DND-41 (cell line): ENCODE results near the gene OR2C3.

Experiments used
- ATAC-seq: fragments of 200-7000 bp; cut with Tn5 transposase; 3 replicates; pipeline ENCODE4 v1.9.1; 2021; ENCODE audit warnings: low read depth; ENCODE audit not compliant: insufficient read depth
- DNase-seq: peaks from one replicate; pipeline ENCODE4 v3.0.0-alpha.2; 2020
- H2AFZ ChIP-seq: 2 replicates; pipeline ENCODE4 v1.6.0; 2012; ENCODE audit warnings: low read depth, low read length
- H3K27ac ChIP-seq: 2 replicates; pipeline ENCODE4 v1.5.1; 2012; ENCODE audit warnings: low read length, inconsistent platforms
- H3K27me3 ChIP-seq: fragments of 200-600 bp; sonication (generic); 2 replicates; pipeline ENCODE4 v1.6.0; 2012; ENCODE audit warnings: low read length, mild to moderate bottlenecking, inconsistent platforms; ENCODE audit not compliant: insufficient read depth, poor library complexity
- H3K36me3 ChIP-seq: 2 replicates; pipeline ENCODE4 v1.5.1; 2012; ENCODE audit warnings: low read length, inconsistent platforms; ENCODE audit not compliant: insufficient read depth
- H3K4me1 ChIP-seq: 2 replicates; pipeline ENCODE4 v1.5.1; 2012; ENCODE audit warnings: mild to moderate bottlenecking, low read length; ENCODE audit not compliant: insufficient read depth
- H3K4me2 ChIP-seq: 2 replicates; pipeline ENCODE4 v1.6.0; 2012; ENCODE audit warnings: mild to moderate bottlenecking, moderate library complexity, low read length, inconsistent platforms; ENCODE audit not compliant: insufficient read depth
- H3K4me3 ChIP-seq, 2 experiments: fragments of 200-600 bp in 1 of 2; shearing (Covaris generic) in 1 of 2; 2 replicates each; pipeline ENCODE4 v1.5.1; 2012 to 2016; ENCODE audit warnings: inconsistent platforms in 2 of 2, low read length in 2 of 2, mild to moderate bottlenecking in 2 of 2, low read depth in 1 of 2, moderate library complexity in 1 of 2
- H3K79me2 ChIP-seq: 2 replicates; pipeline ENCODE4 v1.6.0; 2012; ENCODE audit warnings: low read length, inconsistent platforms; ENCODE audit not compliant: insufficient read depth
- H3K9ac ChIP-seq: 2 replicates; pipeline ENCODE4 v1.6.0; 2012; ENCODE audit warnings: low read depth, mild to moderate bottlenecking, inconsistent platforms, low read length, moderate library complexity
- H3K9me3 ChIP-seq: 2 replicates; pipeline ENCODE4 v1.5.1; 2012; ENCODE audit warnings: low read length, moderate library complexity, mild to moderate bottlenecking, inconsistent platforms; ENCODE audit not compliant: insufficient read depth, severe bottlenecking
- H4K20me1 ChIP-seq: 2 replicates; pipeline ENCODE4 v1.6.0; 2012; ENCODE audit warnings: low read length; ENCODE audit not compliant: insufficient read depth
- EZH2 ChIP-seq: IDR thresholded peaks from 3 replicates; pipeline ENCODE4 v1.6.1; 2012; ENCODE audit warnings: borderline replicate concordance, low read depth, mild to moderate bottlenecking, moderate library complexity, low read length, inconsistent platforms; ENCODE audit not compliant: severe bottlenecking
- TF ChIP-seq, protein P1 (sequence below): IDR thresholded peaks from 2 replicates; pipeline ENCODE4 v1.5.1; 2012; ENCODE audit warnings: borderline replicate concordance, low read length, moderate library complexity, mild to moderate bottlenecking; ENCODE audit not compliant: poor library complexity, severe bottlenecking; ENCODE audit errors: extremely low read depth

Gene OR2C3

DNA sequence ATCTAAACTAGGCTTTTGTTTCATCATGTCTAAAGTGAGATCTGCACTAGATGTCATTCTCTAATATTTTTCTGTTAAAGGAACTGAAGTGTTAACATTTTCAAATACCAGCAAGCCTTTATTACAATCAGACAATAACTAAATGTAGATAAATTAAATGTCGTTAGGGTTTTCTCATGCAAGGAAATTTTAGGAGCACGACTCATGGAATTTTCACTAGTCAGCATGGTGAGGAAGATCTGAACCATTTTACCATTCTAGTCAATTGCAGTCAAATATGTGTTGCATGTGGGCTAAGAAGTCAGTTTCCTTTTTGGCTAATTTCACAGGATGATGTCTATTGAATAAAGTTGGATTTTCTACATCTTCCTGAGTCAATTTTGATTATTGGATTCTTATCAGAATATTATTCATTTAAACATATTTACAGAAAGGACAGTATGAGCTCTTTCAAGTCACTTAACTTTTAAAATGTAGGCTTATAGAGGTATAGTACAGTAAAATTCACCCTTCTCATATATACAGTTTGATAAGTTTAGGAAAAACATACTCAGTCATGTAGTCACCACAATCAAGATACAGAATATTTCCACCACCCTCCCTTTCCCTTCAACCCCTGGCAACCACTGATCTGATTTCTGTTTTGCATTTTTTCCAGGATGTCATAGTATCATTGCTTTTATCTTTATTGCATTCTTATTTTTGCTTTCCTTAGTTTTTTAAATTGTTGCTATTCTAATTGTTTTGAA is 21.9 kb upstream of the OR2C3 start:
- Histone ChIP-seq H4K20me1 (no peaks in the 10 kb centered on the region), H2AFZ (no peak overlapping the region), H3K27me3 (peaks cover 9% of the 10 kb centered on the region), H3K36me3 (no peaks in the 10 kb centered on the region), H3K4me1 (no peaks in the 10 kb centered on the region), H3K9ac (no peak overlapping the region), H3K79me2 (no peaks in the 10 kb centered on the region), H3K27ac (no peak overlapping the region), H3K4me2 (no peak overlapping the region), H3K9me3 (no peaks in the 10 kb centered on the region), H3K4me3 (no peak overlapping the region)
- DNase-seq = no peak
- no peak for TF ChIP-seq EZH2
- TF ChIP-seq, protein P1, sequence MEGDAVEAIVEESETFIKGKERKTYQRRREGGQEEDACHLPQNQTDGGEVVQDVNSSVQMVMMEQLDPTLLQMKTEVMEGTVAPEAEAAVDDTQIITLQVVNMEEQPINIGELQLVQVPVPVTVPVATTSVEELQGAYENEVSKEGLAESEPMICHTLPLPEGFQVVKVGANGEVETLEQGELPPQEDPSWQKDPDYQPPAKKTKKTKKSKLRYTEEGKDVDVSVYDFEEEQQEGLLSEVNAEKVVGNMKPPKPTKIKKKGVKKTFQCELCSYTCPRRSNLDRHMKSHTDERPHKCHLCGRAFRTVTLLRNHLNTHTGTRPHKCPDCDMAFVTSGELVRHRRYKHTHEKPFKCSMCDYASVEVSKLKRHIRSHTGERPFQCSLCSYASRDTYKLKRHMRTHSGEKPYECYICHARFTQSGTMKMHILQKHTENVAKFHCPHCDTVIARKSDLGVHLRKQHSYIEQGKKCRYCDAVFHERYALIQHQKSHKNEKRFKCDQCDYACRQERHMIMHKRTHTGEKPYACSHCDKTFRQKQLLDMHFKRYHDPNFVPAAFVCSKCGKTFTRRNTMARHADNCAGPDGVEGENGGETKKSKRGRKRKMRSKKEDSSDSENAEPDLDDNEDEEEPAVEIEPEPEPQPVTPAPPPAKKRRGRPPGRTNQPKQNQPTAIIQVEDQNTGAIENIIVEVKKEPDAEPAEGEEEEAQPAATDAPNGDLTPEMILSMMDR = no peak
- ATAC-seq = no peak

DNA sequence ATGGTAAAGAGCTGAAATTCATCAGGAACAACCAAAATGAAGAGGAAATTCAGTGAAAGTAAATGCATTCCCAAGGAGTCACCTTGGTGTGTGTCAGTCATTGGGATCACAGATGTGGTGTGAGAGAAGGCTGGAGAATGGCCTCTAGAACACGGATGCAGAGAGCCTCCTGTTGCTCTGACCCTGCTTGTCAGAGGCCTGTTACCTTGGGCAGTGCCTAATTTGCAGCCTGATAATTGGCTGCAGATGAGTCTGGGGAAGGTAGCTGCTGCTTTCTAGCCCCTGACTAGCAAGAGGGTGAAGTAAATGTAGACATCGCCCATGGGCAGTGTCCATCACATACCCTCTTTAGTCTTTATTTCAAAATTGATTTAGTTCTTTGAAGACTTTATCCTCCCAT is 16.0 kb upstream of the OR2C3 start:
- Histone ChIP-seq H3K36me3 (no peaks in the 10 kb centered on the region), H3K4me3 (no peak overlapping the region), H3K27ac (no peak overlapping the region), H3K4me1 (no peaks in the 10 kb centered on the region), H3K4me2 (no peak overlapping the region), H3K9me3 (no peaks in the 10 kb centered on the region), H4K20me1 (no peaks in the 10 kb centered on the region), H3K79me2 (no peaks in the 10 kb centered on the region), H2AFZ (no peak overlapping the region), H3K9ac (no peak overlapping the region), H3K27me3 (peaks cover 9% of the 10 kb centered on the region)
- ATAC-seq (no peak), DNase-seq (no peak)
- TF ChIP-seq, protein P1 = no peak

DNA sequence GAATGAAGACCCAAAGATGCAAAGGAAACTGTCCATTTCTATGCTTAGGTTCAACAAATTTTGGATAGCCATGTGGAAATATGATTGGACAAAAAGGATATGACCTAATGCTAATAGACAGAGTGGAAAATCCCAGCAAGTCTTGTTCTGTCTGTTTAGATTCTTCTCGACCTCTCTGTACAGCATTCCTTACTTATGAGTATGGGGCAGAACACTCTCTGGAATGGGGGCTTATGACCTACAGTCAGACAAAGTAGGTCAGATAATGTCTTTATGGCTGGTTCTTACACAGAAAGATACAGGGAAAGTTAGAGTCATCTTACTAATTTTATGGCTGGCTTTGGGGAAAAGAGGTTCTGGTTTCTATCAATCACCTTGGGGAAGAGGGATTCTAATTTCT is 15.5 kb upstream of the OR2C3 start:
- no peak overlapping the region for H3K4me3 ChIP-seq
- no peak overlapping the region for H3K4me2 ChIP-seq
- peaks cover 9% of the 10 kb centered on the region for H3K27me3 ChIP-seq
- no peak overlapping the region for H2AFZ ChIP-seq
- H3K79me2 ChIP-seq = no peaks in the 10 kb centered on the region
- no peak for DNase-seq
- H4K20me1 ChIP-seq = no peaks in the 10 kb centered on the region
- H3K9me3 ChIP-seq = no peaks in the 10 kb centered on the region
- no peaks in the 10 kb centered on the region for H3K4me1 ChIP-seq
- H3K9ac ChIP-seq = no peak overlapping the region
- no peak for ATAC-seq
- H3K27ac ChIP-seq = no peak overlapping the region
- TF ChIP-seq, protein P1 = no peak
- TF ChIP-seq EZH2 = no peak
- H3K36me3 ChIP-seq = no peaks in the 10 kb centered on the region

DNA sequence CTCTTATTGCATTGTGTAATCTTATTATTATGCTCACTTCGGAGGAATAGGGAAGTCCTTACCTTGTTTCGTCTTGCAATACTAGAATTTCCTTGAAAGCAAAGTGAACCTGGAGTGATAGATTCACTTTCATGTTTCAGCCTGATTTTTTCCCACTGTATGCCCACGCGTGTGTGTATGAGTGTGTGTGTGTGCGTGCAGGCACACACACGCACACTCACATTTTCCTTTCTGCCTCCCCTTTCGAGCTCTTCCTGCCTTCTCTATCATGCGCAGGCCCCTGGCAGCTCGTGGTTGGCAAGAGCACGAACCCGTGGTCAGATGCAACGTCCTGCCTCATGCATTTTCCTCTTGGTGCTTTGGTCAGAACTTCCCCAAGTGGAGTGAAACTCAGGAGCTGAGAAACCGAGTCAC is 12.5 kb upstream of the OR2C3 start, which contains the start of gene GCSAML:
Gene GCSAML, plus strand, starts transcription at position 366 of the 414 bp plus-strand sequence. CDS start 58 bp downstream, outside the sequence.
- Histone ChIP-seq H3K27me3 (peaks cover 5% of the 10 kb centered on the region), H3K4me1 (no peaks in the 10 kb centered on the region), H3K36me3 (no peaks in the 10 kb centered on the region), H3K4me2 (no peak within 1 kb of the TSS), H2AFZ (no peak within 1 kb of the TSS), H3K9ac (no peak within 1 kb of the TSS), H3K4me3 (no peak within 1 kb of the TSS), H3K9me3 (no peaks in the 10 kb centered on the region), H3K27ac (no peak within 1 kb of the TSS), H4K20me1 (no peaks in the 10 kb centered on the region), H3K79me2 (no peaks in the 10 kb centered on the region)
- no peak for DNase-seq
- TF ChIP-seq EZH2 = no peak
- TF ChIP-seq, protein P1 = no peak
- no peak for ATAC-seq
